ENCODE measurements around the gene TECTA.

DNA sequence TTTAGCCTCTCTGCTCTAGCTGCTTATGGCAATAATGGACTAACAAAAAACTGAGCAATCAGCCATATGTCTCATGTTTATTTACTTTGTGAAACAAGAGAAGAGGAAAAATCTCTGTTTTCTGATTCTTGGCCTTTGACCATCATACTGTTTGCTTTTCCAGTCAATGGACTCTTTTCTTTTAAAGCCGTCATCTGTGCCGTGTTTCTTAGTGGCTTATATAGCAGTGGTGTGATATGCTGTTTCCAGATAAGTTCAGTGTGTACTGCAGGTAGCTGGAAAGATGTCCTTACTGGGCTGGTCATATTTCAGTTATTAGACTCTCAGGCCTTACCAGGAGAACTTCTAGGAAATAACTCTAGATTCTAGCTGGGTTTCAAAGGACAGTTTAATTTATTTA is 33.6 kb upstream of the TECTA start:
- TF ChIP-seq CTCF (IDR thresholded peaks at IDR 0.05) (no peak), POLR2AphosphoS5 (IDR thresholded peaks at IDR 0.05; ENCODE audit: low read depth, low read length) (no peak), SIN3A (IDR thresholded peaks at IDR 0.05; ENCODE audit: borderline replicate concordance, insufficient read depth, low read depth, low read length) (no peak)
- TF ChIP-seq, protein P1, sequence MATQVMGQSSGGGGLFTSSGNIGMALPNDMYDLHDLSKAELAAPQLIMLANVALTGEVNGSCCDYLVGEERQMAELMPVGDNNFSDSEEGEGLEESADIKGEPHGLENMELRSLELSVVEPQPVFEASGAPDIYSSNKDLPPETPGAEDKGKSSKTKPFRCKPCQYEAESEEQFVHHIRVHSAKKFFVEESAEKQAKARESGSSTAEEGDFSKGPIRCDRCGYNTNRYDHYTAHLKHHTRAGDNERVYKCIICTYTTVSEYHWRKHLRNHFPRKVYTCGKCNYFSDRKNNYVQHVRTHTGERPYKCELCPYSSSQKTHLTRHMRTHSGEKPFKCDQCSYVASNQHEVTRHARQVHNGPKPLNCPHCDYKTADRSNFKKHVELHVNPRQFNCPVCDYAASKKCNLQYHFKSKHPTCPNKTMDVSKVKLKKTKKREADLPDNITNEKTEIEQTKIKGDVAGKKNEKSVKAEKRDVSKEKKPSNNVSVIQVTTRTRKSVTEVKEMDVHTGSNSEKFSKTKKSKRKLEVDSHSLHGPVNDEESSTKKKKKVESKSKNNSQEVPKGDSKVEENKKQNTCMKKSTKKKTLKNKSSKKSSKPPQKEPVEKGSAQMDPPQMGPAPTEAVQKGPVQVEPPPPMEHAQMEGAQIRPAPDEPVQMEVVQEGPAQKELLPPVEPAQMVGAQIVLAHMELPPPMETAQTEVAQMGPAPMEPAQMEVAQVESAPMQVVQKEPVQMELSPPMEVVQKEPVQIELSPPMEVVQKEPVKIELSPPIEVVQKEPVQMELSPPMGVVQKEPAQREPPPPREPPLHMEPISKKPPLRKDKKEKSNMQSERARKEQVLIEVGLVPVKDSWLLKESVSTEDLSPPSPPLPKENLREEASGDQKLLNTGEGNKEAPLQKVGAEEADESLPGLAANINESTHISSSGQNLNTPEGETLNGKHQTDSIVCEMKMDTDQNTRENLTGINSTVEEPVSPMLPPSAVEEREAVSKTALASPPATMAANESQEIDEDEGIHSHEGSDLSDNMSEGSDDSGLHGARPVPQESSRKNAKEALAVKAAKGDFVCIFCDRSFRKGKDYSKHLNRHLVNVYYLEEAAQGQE (IDR thresholded peaks at IDR 0.05; ENCODE audit: insufficient read depth in 1 of 2, low read depth in 2 of 2, low read length in 1 of 2), result no peak
